Measurements from ENCODE around the gene BMF.
A peak's percentile ranks its signal among the peaks of the same experiment; 100 is the strongest.
"Not testable (repeated sequence)": the region's sequence is repeated elsewhere in the genome, so short reads cannot be mapped to it uniquely, and the experiment has no call there.

BMF gene

DNA sequence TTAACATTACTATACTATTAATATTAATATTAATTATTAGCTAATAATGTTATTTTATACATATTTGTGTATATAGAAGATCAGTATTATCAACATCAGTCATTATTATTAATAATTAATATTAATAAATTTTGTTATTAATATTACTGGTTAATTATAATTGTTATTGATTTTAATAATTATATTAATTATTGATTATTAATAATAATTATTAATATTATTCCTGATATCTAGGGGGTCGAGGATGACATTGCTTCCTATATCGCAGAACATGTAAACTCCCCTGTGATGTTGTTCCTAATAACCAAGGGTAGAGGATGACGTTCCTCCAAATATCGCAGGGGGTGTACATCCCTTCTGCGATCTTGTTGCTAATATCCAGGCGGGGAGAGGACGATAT, 17.3 kb upstream of the BMF start:
- DNase-seq, result no peak

- not testable (repeated sequence) for DNase-seq
These were observed 16.2 kb upstream of the BMF start for GRCh38 chr15:40124807-40125285.

- not testable (repeated sequence) for DNase-seq
These were observed 15.7 kb upstream of the BMF start for GRCh38 chr15:40124333-40124732.

- DNase-seq, result not testable (repeated sequence)
These were observed 15.2 kb upstream of the BMF start for GRCh38 chr15:40123863-40124262.

- DNase-seq, result not testable (repeated sequence)
These were observed 14.3 kb upstream of the BMF start for GRCh38 chr15:40122989-40123388.

DNA sequence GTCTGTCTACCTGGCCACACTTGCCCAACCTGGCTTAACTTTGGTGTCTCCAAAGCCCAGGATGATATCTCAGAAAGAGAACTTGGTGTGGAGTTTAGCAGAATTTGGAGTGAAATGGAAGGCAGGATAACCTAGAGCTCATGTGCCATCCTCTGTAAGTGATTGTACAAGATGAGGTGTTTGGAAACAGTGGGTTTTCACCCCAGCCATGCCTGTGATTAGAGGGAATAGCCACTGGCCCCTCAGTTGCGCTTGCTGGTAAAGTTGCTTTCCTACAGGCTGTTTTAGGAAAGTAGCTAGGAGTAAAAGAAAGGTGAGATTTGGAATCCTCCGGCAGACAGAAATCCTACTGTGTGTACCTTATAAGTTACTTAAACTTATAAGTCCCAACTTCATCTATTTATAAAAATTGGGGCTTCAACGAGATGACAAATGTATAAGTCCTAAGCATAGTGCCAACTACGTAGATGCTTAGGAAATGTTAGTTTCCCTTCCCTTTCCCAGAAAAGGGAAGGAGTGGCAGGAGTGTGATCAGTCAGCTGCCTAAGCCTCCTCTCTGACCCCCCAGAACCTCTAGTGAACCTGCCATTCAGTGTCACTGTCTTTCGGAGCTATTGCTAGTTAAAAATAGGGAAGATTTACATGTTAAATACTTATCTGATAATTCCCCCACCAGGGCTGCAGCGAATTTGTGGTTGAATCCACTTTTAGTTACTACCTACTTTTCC, 13.4 kb upstream of the BMF start:
- no peak for DNase-seq

GRCh38 chr15:40118473-40118872, 9.8 kb upstream of the BMF start:
- DNase-seq, result no peak

DNA sequence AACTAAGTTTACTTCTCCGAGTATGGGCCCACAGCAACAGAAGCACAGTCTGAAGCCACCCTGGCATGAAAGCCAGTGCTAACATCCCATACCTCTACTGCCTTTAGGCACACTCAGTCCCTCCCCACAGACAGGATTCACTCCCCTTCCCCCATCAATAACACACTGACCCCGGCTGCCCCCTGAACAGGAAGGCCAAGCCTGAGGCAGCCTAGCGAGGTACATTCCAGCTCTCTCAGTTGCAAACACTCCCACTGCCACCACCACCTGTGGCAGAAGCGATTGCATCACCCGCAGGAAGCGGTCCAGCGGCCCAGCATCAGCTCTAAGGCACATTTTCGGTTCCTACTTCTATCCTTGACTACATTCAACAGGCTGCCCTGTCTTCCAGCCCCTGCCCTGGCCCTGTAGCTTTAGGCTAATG, 7.0 kb upstream of the BMF start:
- no peak for DNase-seq

DNA sequence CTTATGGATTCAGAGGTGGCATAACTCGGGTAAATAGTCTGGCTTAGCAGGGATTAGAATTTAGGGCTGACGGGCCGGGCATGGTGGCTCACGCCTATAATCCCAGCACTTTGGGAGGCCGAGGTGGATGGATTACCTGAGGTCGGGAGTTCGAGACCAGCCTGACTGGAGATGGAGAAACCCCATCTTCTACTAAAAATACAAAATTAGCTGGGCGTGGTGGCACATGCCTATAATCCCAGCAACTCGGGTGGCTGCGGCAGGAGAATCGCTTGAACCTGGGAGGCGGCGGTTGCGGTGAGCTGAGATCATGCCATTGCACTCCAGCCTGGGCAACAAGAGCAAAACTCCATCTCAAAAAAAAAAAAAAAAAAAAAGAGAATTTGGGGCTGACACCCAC, 6.4 kb upstream of the BMF start:
- DNase-seq, result not testable (repeated sequence)

DNA sequence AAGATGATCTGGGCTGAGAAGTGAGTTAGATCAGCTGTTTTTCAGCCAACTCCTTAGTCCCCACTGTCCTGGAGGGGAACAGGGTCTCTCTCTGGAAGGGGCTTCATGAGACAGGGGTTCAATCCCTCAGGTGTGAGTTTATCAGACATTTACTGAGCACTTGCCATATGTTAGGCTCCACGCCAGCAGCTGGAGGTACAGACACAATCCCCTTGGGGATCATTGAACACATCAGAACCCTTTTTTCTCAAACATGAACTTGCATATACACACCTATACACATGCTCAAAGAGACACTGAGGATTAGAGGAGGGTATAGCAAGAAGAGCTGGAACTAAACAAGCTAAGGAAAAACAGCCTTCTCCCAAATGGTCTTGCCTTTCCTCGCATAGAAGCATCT, 5.5 kb upstream of the BMF start:
- DNase-seq, result no peak

DNA sequence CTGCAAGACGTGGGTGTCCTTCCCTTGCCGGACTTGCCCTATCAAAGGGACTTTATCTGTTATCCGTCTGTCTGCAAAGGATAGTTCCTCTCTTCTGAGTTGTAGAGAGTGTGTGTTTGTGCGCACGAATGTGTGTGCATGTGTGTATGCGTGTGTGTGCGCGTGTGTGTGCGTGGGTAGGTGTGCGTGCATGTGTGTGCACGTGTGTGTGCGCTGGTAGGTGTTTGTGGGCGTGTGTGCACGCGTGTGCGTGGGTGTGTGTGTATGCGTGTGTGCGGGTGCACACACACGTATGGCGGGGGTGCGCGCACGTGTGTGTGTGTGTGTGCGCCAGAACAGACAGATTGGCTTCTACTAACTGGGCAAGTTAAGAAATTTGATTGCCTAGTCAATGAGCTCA, 4.1 kb upstream of the BMF start:
- no peak for DNase-seq

GRCh38 chr15:40111888-40112287, 3.2 kb upstream of the BMF start:
- DNase-seq, result no peak

- no peak for DNase-seq
These were observed 2.3 kb upstream of the BMF start for GRCh38 chr15:40110866-40111550.

- no peak for DNase-seq
These were observed 421 bp downstream of the BMF start for GRCh38 chr15:40108061-40108854.

- DNase-seq, result no peak
These were observed 2.2 kb downstream of the BMF start for GRCh38 chr15:40106203-40107161.

DNA sequence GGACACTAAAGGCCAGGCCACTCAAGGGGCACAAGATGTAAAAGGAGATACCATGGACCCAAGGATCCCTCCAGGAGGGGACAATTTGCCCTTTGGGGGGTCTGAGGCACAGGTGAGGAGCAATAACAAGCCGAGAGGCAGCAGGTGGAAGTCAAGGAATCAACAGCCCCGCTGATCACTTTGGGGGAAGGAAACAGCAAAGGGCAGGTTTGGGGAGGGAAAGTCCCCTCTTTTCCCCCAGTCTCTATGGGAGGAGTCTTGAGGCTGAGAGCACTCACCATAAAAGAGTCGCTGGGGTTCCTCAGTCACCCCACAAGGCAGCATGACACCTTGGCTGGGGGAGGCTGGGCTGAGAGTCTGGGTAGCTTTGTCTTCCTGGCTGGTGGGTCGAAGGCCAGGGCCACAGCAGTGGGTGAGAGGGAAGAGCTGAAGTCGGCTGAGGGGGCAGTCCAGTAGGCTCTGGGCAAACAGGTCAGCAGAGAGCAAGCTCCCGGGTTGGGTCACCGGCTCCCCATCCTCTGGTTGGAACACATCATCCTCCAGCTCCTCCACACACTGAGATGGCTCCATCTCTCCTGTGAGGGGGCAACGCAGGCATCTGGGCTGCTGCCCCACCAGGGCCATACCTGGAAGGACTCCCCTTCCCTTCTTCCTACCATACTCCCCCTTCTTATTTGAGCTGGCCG, 3.0 kb downstream of the BMF start:
- DNase-seq, result no peak

DNA sequence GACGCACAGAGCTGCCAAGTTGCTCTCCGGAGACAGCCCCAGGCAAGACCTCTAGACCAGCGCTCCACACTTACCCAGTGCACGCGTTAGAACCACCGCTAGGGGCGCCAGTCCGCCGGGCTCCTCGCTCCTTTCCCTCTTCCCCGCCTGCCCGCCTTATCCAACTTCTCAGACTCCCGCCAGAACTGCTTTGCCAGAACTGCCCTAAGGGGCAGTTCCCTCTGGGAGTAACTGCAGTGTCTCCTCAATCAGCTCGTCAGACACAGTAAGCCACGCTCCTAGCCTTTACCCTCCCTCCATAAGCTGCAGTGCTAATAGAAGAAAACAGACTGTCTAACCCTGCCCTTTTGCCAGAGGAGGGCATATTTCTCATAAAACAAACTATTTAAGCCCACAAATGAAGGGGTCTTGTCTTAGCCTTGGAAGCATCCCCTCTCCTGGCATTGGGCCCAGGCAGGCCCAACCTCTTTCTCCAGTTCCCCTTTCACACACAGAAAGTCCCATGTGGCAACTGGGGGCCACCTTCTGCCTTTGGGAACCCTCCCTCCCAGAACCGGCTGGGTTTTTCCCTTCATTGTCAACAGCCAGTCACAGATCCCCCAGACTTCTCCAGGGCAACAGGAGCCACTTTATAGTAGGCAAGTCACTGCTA, 3.7 kb downstream of the BMF start:
- peak; percentile 53 for DNase-seq

- DNase-seq, result no peak
These were observed 4.3 kb downstream of the BMF start for GRCh38 chr15:40104296-40104864.

DNA sequence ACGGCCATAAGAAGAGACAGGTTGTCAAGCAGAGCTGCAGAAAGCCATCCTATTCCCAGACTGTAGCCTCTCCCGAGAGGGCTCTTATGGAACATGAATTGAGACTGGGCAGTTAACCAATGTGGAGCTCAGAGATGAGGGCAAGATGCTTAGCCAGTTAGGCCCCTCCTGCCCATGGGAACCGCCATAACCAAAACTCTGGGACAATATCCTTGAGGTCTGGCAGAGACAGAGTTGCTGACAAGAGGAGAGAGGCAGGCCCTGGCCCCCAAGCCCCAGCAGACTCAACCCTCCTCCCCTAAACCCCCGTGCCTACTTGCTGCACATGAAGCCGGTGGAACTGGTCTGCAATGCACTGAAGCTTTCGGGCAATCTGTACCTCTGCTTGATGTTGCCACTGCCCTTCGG, 4.8 kb downstream of the BMF start:
- DNase-seq, result no peak

Measured in effector CD8-positive, alpha-beta T cell (primary cell).